Stimulated activated CD4-positive, alpha-beta T cell treated with anti-CD3 and anti-CD28 coated beads, Interleukin-15, amount 100 ng/mL, for 1 hour (primary cell): ENCODE data around the gene AGRN.
"Not testable (repeated sequence)": the region's sequence is repeated elsewhere in the genome, so short reads cannot be mapped to it uniquely, and the experiment has no call there.

Source experiments
- DNase-seq, 2 donors: peaks; one replicate each; pipeline ENCODE4 v3.0.0-alpha.2; 2020; ENCODE audit warnings: low read depth in 1 of 2, low spot score in 1 of 2

Gene AGRN

GRCh38 chr1:1020000-1020404 lies at the start of gene AGRN:
Gene AGRN, plus strand, starts transcription at chr1:1020120. Its CDS starts 53 bp downstream, at chr1:1020173.
- DNase-seq = no peak

DNA sequence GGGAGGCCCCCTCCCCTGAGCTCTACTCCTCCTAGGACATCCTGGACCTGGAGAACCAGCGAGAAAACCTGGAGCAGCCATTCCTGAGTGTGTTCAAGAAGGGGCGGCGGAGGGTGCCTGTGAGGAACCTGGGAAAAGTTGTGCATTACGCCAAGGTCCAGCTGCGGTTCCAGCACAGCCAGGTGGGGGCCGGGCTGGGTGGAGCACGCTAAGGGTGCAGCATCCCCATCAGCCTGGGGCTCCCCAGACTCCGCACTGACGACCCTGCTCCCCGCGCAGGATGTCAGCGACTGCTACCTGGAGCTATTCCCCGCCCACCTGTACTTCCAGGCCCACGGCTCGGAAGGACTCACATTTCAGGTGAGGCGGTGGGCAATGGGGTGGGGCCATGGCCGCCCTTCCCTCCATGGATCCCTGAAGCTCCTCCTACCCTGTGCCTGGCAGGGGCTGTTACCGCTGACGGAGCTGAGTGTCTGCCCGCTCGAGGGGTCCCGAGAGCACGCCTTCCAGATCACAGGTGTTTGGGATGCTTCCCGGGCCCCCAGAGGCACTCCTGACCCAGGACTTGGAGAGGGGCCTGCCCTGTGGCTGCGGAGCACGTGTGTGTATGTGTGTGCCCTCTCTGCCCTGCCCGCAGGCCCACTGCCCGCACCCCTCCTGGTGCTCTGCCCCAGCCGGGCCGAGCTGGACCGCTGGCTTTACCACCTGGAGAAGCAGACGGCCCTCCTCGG lies 49.5 kb upstream of the AGRN start:
- no peak for DNase-seq

- DNase-seq = no peak
These were observed 48.8 kb upstream of the AGRN start for GRCh38 chr1:970973-971730.

DNA sequence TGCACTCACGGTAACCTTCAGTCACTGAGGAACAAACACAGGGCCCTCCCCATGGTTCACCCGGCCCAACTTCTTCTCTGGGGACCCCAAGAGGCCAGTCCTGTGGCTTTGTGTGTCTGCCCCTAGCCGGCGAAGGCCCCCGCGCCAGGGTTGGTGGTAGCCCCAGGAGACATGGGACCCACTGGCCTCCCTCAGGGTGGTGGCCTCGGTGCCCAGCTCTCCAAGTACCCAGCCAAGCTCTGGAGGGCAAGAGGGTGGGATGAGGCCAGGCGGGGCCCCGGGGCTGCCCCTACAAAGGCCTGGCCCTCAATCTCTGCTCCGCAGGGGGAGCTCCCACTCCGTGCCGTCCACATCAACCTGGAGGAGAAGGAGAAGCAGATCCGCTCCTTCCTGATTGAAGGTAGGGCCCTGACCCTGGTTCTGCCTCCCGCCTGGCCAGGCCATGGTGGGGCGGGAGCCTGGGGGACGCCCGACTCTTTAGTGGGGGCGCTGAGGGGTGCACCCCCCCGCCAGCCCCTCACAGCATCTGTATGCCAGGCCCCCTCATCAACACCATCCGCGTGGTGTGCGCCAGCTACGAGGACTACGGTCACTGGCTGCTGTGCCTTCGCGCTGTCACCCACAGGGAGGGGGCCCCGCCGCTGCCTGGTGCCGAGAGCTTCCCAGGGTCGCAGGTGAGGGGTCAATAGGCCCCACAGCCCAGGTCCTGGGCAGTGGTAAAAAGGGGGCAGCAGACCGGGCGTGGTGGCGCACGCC lies 48.0 kb upstream of the AGRN start:
- DNase-seq = no peak

GRCh38 chr1:972726-973458 lies 47.0 kb upstream of the AGRN start:
- DNase-seq = no peak

DNA sequence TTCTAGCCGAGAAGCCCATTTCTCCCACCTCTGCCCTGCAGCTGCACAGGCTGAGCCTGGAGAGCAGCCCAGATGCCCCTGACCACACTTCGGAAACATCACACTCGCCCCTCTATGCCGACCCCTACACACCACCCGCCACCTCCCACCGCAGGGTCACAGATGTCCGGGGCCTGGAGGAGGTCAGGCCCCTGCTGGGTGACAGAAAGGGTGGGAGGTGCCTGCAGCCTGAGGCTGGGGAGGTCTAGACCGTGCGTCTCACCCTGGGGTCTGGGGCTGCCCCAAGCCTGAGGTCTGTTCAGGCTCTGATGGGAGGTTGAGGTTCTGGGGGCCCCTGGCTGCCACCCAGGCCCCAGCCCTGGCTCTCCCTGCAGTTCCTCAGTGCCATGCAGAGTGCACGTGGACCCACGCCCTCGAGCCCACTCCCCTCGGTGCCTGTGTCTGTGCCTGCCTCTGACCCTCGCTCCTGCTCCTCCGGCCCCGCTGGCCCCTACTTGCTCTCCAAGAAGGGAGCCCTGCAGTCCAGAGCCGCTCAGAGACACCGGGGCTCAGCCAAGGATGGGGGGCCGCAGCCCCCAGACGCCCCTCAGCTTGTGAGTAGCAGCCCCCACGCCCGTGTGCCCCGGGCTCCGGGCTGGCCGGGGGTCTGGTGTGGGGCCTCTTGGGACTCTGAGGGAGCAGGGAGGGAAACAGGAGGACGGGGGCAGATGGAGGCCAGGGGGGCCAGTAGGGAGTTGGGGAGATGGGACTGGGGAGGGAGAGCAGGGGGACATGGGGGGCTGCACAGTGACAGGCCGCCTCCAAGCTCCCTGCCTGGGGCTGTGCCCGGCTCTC lies 46.2 kb upstream of the AGRN start:
- no peak for DNase-seq

DNA sequence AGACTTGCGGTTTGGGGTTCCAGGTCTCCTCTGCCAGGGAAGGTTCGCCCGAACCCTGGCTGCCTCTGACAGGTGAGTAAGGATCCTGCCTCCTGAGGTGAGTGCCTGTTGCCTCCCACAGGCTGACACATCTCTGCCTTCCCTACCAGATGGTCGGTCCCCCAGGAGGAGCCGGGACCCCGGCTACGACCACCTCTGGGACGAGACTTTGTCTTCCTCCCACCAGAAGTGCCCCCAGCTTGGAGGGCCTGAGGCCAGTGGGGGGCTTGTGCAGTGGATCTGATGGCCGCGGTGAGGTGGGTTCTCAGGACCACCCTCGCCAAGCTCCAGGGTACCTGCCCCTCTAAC lies 45.7 kb upstream of the AGRN start:
- DNase-seq = no peak

DNA sequence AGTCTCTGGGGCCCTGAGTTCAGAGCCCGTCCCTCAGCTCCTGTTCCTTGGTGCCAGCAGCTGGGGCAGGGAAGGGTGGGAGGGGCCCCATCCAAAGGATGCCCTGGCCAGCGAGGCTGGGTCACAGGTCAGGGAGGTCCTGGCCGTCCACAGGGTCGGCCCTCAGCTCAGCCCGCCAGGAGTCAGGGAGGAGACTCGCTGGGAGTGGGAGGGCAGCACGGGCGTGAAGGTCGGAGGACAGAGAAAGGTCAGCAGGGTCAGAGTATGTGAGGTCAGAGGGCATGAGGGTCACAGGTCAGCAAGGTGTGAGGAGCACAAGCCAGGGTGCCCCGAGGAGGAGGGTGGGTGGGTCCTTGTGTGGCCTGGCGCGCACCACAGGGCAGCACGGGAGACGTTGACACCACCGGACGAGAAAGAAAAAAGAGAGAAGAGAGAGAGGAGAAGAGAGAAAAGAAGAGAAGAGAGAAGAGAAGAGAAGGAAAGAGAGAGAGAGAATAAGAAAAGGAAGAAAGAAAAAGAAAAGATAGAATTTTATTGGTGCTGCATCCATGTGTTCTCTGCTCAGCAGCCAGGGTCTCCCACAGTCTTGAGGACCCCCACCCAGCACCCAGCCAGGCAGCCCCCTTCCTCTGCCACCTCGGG lies 45.1 kb upstream of the AGRN start:
- DNase-seq = no peak

DNA sequence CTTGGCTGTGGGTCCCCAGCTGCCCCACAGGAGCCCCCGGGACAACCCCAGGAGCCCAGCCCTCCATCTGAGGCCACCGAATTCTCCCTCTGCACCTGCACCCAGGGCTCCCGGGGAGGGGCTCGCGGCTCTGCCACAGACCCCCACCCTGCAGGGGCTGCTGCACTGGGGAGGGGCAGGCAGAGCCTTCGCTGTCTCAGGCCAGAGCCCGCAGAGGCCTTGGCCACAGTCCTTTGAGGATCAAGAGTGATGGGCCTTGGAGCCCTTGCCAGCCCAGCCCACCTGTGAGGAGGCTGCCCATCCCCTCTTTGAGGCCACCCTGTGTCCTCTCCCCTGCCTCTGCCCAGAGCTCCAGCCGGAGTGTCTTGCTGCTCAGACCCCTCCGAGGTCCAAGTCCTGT lies 44.6 kb upstream of the AGRN start:
- DNase-seq = no peak

GRCh38 chr1:975896-976683 lies 43.8 kb upstream of the AGRN start:
- DNase-seq = peak; percentile 38 to 57

GRCh38 chr1:976791-977190 lies 43.1 kb upstream of the AGRN start:
- DNase-seq = not testable (repeated sequence)

DNA sequence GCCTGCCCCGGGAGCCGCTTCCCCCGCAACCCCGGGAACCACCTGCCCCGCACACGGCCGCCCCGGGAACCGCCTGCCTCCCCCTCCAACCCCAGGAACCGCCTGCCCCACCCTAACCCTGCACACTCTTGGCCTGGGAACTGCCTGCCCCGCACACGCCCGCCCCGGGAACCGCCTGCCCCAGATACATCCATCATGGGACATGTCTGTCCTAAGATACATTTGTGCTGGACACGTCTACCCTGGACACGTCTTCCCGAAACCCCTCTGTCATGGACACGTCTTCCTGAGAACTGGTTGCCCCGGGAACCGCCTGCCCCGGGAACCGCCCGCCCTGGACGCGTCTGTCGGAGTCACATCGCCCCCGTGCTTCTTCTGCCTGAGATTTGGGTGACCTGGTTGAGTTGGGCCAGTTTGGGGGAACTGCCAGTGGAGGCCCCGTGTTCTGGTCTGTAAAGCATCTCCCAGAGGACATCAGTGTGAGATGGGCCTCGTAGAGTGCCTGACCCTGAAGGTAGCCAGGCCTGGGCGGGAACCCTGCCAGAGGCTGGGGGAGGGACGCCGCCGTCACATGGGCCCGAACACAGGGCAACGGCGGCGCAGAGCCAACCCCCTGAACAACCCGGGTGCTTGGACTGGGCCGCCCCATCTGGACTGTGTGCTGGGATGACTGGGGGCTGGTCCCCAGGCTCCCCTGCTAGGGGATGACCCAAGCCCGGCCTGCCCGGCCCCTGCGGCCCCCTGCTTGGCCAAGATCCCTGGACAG lies 41.7 kb upstream of the AGRN start:
- DNase-seq = no peak

DNA sequence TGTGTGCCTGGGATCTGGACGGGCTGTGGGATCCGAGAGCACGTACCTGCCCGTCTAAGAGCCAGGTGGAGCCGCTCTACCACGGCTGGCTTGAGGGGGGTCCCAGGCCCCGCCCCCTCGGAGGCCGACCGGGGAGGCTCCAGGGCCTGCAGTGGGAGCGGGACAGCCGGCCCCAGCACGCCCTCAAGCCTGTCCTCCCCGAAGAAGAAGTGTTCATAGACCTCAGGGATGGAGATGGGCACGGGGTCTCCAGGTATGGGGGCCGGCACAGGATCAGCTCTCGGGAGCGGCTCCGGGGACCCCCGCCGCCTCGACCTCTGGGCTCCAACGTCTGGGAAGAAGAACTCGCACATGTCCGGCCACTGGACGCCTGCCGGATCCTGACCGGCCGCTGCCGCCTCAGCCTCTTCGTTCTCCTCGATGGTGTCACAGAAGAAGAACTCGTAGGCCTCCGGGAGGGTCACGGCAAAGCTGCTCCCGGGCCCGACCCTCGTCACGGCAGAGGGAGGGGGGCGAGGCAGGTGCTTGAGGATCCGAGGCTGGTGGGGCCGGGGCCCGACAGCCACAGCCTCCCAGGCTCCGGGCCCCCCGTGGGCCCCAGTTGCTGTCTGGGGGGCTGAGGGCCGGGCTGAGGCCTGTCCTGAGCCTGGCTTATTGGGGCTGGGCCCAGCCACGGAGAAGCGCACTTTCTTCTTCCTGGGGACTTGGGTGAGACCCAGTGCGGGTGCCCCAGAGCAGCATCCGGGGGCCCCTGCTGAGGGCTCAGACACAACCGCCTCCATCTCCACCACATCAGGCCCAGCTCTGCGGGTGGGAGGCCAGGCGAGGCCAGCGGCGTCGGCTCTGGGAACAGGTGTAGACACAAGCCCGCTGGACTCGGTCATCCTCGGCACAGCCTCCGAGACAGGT lies 40.8 kb upstream of the AGRN start:
- no peak for DNase-seq

GRCh38 chr1:979744-980072 lies 40.2 kb upstream of the AGRN start:
- no peak for DNase-seq

DNA sequence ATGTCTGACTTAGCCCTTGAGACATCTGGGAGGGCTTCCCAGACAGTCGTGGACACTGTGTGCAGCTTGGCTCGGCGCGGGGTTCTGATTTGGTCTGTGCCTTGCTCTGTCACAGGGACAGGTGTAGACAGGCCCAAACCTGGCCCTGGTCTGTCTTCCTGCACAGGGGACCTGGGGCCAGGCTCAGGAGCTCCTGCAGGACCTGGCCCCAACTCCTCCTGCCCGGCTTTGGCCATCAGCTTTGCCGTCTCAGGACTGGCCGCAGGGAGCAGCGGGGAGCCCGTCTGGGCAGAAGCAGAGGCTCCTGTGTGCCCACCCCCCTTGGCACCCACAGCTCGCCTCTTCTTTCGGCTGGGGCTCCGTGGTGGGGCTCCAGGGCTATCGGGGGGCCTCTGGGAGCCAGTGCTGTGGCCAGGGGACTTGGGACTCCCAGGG lies 39.8 kb upstream of the AGRN start:
- DNase-seq = no peak

- no peak for DNase-seq
These were observed 39.1 kb upstream of the AGRN start for GRCh38 chr1:980602-981395.

DNA sequence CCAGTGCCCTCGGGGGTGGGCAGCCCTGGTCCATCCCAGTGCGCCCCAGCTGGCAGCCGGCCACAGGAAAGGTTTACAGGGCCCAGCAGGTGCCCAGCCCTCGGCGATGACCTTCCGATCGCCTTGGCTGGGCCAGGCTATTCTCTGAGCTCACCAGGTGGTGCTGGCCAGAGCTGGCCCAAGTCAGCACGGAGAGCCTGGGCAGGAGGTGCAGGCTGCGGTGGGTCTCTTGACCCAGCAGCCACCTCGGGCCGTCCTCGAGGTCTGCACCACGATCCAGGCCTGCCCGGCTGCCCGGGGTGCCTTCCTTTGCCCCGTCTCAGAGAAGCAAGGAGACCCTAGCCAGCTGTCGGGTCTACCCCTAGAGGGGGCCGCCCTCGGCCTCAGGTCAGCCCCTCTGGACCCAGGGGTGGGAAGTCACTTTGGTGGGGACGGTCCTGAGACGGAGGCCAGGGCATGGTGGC lies 38.4 kb upstream of the AGRN start:
- DNase-seq = no peak
